NCI-H226 (cell line): ENCODE measurements around the gene SOWAHA.

Experiments
- DNase-seq: peaks from one replicate; pipeline ENCODE4 v3.0.0-alpha.2; 2015

Gene SOWAHA

DNA sequence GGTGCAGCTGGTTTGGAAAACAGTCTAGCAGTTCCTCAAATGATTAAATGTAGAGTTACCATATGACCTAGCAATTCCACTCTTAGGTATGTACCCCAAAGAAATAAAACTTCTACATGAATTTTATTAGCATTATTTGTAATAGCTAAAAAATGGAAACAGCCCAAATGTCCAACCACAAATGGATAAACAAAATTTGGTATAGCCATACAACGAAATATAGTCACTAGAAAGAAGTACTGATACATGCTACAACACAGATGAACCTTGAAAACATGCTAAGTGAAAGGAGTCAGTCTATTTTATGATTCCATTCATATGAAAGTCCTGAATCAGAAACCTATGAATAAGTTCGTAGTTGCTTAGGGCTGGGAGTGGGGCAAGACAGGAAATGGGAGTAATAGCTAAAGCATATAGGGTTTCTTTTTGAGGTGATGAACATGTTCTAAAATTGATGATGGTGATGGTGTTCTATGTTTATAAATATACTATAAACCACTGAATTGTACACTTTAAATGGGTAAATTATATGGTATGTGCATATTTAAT, 46.9 kb downstream of the SOWAHA start:
- DNase-seq, result no peak

DNA sequence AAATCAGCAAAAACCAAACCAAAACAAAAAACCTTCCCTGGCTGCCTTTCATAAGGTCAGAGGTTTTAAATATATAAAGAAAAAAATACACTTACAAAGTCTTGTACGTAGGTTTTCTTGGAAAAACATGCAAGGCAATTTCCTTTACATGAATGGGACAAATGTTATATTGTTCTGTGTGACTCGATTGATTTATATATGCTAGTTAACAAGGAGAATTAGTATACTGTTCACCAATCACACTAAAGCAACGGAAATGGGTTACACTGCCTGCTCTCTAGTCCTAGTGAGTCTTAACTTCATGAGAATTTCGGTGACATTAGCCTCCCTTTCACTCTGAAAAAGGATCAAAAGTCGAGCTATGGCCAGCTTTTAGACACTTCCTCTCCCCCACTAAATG, 47.6 kb downstream of the SOWAHA start:
- DNase-seq, result no peak

DNA sequence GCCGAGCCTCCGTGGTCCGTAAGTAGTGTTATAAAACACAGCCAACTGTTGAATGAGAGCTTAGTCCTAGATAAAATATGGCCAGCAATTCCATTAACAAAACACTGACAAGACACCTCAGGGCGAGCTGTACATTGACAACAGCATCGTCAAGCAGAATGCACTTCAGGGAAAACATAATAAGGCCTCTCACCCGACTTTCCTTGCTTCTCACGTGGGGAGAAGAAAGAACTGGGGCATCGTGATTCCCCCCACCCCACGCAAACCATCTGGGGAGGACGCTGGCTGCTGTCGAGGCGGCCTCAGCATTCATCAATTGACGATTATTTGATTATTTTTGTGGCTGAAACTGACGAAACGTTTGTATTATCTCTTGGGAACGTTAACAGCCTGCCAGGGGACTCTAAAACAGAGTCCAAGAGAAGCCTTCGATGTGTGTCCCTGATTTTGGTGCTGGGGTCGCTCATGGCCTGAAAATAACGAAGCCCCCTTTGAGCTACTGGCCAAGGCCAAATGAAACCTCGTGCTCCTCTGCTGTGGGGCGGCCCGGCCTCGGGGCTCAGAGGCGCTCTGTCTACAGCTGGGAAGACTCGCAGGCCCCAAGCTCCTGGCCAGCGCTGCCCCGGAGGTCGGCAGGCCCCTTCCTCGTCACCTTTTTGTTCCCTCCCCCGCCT, 52.7 kb downstream of the SOWAHA start:
- no peak for DNase-seq
